HG03378 (cell line): ENCODE results near the gene ADRB2.

Experiments
- ATAC-seq: cut with Tn5 transposase; IDR thresholded peaks from one replicate; pipeline ENCODE4 v1.9.1; 2021; ENCODE audit warnings: mild to moderate bottlenecking, moderate library complexity; ENCODE audit not compliant: unreplicated experiment

ADRB2 gene

GRCh38 chr5:148830211-148830610 lies 3.8 kb downstream of the ADRB2 start:
- ATAC-seq: no peak

- ATAC-seq: peak; percentile 90
Observed at GRCh38 chr5:148831590-148832565, 5.5 kb downstream of the ADRB2 start.

- ATAC-seq: no peak
Observed at GRCh38 chr5:148833122-148833521, 6.7 kb downstream of the ADRB2 start.

DNA sequence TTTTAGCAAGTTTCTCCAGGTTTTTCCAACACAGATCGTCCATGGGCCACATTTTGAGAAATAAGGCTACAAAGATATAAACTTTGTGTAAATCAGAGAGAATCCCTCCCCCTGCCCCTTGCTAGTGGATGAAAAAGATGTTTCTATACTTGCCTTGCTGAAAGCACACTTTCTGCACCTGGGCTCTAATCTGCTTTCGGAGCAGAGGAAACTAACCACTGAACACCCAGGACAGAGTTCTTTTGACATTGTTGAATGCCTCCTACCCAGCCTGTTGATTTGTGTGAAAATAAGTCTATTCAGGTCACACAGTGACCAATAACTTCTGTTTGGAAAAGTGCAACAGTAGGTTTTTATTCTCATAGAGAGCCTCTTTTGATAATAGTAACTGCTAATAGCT lies 7.5 kb downstream of the ADRB2 start:
- no peak for ATAC-seq

GRCh38 chr5:148834689-148835088 lies 8.3 kb downstream of the ADRB2 start:
- ATAC-seq: no peak

DNA sequence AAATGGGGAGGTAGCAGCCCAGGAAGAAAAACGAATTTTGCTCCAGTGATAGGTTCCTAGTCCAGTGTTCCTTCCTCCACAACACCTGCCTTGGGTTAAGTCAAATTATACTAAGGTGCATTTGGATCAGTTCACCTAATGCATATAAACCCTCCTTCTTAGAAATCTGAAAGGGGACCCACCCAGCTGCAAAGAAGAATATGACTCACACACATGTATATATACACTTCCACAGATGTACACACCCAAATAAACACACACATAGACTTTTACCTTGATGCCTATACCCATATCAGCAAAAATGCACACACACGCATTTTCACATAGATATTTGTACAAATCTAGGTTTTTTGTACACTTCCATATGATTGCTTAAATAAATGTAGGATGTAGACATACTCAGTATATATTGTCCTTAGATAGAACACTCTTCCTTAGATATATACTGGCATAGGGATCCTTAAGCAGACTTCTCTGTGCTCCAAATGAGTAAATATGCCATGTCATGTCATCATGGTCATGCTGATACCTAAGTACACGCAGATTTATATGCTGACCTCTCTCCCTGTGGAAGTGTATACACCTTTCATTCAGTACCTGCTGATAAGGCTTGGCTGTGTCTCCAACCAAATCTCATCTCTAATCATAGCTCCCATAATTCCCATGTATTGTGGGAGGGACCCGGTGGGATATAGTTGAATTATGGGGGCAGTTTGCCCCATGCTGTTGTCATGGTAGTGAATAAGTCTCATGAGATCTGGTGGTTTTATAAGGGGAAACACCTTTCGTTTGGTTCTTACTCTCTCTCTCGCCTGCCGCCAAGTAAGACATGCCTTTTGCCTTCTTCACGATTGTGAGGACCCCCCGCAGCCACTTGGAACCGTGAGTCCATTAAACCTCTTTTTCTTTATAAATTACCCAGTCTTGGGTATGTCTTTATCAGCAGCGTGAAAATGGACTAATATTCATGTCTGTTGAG lies 10.2 kb downstream of the ADRB2 start:
- no peak for ATAC-seq

DNA sequence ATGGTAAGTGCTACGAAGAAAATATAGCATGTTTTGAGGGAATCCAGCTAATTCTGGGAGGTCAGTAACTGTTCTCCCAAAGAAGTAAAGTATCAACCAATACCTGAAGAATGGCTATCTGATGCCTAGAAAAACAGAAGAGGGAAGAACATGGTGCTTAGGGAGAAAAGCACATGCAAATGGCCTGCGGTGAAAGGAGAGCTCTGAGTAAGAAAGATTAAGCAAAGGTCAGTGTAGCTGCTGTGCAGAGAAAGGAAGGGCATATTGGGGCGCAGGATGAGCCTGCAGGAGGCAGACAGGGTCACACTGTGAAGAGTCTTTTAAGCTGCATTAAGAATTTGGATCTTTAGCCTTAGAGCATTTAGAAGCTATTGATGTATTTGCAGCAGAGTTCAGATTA lies 11.0 kb downstream of the ADRB2 start:
- no peak for ATAC-seq

- no peak for ATAC-seq
Observed at GRCh38 chr5:148838357-148838756, 11.9 kb downstream of the ADRB2 start.

DNA sequence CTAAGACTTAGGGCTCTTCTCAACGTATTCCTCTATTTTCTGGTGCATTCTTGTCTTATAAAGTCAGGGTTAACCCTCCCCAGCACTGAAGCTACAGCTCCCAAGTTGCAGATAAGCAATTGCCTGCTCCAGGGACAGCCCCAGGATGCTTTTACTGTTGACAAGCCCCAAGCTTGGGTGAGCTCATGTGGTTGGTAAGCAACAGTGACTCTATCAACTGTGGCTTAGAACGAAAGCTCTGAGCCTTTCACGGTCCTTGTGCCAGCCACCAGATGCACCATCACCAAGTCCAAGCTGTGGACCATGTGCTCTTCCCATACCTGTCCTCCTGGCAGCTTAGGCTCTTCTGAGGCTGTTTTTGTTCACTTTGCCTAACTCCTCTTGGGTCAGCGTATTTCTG lies 13.5 kb downstream of the ADRB2 start:
- peak; percentile 51 for ATAC-seq

GRCh38 chr5:148840531-148840930 lies 14.1 kb downstream of the ADRB2 start:
- ATAC-seq: no peak

DNA sequence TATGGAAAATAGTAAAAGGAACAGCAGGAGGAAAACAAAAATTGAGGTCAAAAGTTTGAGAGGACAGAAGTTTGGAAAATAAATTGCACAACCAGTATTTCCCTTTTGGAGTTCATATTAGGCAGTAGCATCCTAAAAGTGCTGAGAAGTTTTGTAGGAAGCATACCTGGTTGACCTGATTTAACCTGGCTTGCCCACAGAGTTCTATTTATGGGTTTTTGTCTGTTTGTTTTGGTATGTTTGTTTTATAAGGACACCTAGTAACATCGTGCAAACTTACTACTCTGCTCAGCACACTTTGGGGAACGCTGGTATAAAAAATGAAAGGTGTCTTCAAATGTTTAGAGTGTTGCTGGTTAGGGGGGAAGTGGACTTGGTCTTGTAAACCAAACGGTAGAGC lies 15.1 kb downstream of the ADRB2 start:
- no peak for ATAC-seq

DNA sequence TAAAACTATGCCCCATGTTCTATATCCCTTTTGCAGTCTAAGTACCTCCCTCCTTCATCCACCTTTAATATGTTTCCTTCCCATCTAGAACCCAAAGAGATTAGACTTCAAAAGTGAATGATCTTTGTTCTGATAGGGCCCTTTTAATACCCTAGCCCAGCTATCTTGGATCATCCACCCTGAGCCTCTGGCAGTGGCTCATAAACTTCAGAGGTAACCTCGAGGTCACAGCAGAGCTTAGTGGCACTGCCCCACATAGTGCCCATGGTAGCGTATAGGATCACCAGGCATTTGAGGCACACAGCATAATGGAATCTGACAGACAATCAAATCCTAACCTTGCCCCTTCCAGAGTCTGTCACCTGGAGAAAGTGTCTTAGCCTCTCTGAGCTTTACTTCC lies 15.8 kb downstream of the ADRB2 start:
- no peak for ATAC-seq

DNA sequence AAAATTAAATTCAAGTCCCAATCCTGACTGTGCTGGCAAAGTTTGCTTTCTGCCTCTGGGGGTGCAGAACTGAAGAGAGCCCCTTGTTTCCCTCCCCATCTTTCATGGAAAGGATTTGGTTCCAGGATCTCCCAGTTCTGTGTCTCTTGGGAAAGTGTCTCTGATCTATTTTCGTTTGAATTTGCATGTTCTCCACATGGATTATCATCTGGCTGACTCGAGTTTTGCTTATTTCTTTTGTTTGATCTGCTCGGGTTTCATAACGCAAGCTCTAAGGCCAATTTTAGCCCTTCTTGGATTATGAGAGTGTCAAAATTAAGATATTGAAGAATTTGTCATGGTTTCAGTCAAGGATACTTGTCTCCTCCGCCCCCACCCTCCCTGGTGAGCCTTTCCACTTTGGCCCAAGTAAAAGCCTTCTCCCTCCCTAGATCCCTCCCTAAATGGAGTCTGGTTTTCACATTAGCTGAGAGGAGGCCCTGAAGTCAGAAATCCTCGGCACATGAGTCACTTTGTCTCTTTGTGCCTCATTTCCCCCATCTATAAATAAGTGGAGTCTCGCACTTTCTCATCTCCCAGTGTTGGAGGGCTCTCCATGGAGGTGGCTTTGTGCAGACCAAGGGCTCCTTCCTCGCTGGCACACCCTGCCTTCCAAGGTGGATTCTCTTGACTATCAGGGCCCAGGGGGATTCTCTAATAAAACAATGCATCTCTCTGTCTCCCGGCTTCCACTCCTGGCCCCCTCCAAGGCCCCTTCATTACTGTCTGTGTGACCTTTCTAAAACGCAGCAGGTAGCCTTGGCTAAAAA lies 17.3 kb downstream of the ADRB2 start:
- no peak for ATAC-seq

GRCh38 chr5:148844433-148845280 lies 18.2 kb downstream of the ADRB2 start:
- ATAC-seq: no peak

GRCh38 chr5:148846930-148847329 lies 20.5 kb downstream of the ADRB2 start:
- ATAC-seq: no peak

- no peak for ATAC-seq
Observed at GRCh38 chr5:148847456-148847855, 21.0 kb downstream of the ADRB2 start.

DNA sequence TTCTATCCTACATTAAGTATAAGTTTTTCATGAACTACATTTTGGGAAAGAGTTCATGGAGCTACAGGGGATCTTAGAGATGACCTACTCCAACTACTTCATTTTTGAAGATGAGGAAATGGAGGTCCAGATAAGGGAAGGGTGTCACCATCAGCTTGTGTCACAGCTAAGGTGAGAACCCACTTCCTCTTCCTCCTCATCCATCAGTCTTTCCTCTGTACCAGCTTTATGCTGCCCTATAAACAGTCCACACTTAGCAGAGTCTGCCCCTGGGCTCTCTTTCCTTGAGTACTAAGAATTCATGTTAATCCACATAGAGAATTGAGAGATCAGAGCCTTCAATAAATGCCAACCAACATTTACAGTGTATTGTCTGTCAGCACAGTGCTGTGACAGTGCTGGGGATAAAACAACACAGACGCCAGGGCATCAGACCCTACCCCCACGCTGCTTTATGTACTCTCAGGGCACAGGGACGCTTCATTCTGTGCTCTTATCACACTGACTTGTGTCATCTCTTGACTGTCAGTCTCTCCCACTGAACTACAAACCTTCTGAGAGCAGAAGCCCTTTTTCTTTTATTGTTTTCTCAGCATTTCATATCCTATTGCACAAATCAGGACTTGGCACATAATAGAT lies 22.1 kb downstream of the ADRB2 start:
- ATAC-seq: no peak

DNA sequence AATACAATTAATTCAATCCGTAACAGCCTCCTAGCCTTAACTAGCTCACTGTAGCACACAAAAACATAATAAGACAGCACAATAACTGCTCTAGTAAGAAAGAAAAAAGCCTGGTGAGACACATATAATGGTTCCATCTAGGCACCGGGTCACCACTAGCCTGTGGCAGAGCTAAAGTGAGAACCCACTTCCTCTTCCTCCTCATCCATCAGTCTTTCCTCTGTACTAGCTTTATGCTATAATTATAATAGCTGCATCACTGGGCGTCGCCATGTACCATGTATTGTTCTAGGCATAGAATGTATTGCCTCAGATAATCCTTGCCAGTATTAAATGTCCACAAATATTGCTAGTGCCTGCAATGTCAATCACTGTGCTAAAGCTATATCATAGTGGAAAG lies 23.1 kb downstream of the ADRB2 start:
- no peak for ATAC-seq

- ATAC-seq: no peak
Observed at GRCh38 chr5:148850836-148851235, 24.4 kb downstream of the ADRB2 start.
